IMR-90 (cell line): ENCODE results near the gene SETD6. TPM values are rescaled to one million over a fixed set of nuclear protein-coding genes. Genes with fewer than 3 reads are reported as not detected.

Experiments used
- ATAC-seq: fragments of 200-7000 bp; cut with Tn5 transposase; 2 replicates; pipeline ENCODE4 v1.9.1; 2020; ENCODE audit warnings: low read depth, mild to moderate bottlenecking, moderate library complexity
- BruUV-seq: library from RNA; stranded (reverse); fragments of 400-500 nt; replicated peaks from 2 replicates; lab custom pipeline; 2021; lab: Mats Ljungman, UMichigan
- CTCF ChIA-PET: fragments of 300-600 bp; formaldehyde crosslinking; extraction: SDS; loops from one replicate; lab custom pipeline; 2021; ENCODE audit warnings: antibody characterized with exemption; lab: Yijun Ruan, JAX
- POLR2A ChIA-PET: fragments of 300-600 bp; sonication (Branson Sonifier 250); formaldehyde crosslinking; loops from one replicate; lab custom pipeline; 2022; ENCODE audit warnings: antibody characterized with exemption; ENCODE audit not compliant: unreplicated experiment; lab: Charles Lee
- DNase-seq: peaks from one replicate; pipeline ENCODE4 v3.0.0; 2013
- H2AFZ ChIP-seq: replicated peaks from 2 replicates; pipeline ENCODE3; 2013; ENCODE audit warnings: low read length, mild to moderate bottlenecking; ENCODE audit not compliant: poor library complexity
- H2AK5ac ChIP-seq: 2 replicates; pipeline ENCODE4 v1.6.1; 2013; ENCODE audit warnings: low read depth, low read length, inconsistent platforms
- H2AK9ac ChIP-seq: replicated peaks from 2 replicates; pipeline ENCODE3; 2013; ENCODE audit warnings: mild to moderate bottlenecking, low read depth, low read length, moderate library complexity; ENCODE audit not compliant: poor library complexity
- H2BK120ac ChIP-seq: 2 replicates; pipeline ENCODE4 v1.6.1; 2013; ENCODE audit warnings: low read depth, low read length, inconsistent platforms
- H2BK15ac ChIP-seq: 3 replicates; pipeline ENCODE4 v1.6.1; 2013; ENCODE audit warnings: low read depth, low read length, inconsistent platforms
- H2BK20ac ChIP-seq: 2 replicates; pipeline ENCODE4 v1.6.1; 2013; ENCODE audit warnings: low read depth, mild to moderate bottlenecking, inconsistent platforms, low read length, moderate library complexity
- H2BK5ac ChIP-seq: 2 replicates; pipeline ENCODE4 v1.6.1; 2013; ENCODE audit warnings: mild to moderate bottlenecking, low read depth, low read length, inconsistent platforms; ENCODE audit not compliant: poor library complexity, severe bottlenecking
- H3K14ac ChIP-seq: replicated peaks from 2 replicates; pipeline ENCODE4 v1.6.1; 2013; ENCODE audit warnings: low read depth, low read length, inconsistent platforms
- H3K18ac ChIP-seq: 2 replicates; pipeline ENCODE4 v1.6.1; 2013; ENCODE audit warnings: low read depth, low read length, control low read depth
- H3K23ac ChIP-seq: 2 replicates; pipeline ENCODE4 v1.6.1; 2013; ENCODE audit warnings: low read depth, low read length, inconsistent platforms
- H3K27ac ChIP-seq: 2 replicates; pipeline ENCODE4 v1.5.1; 2013; ENCODE audit warnings: mild to moderate bottlenecking, control low read depth, low read length; ENCODE audit not compliant: insufficient read depth
- H3K27me3 ChIP-seq: 2 replicates; pipeline ENCODE4 v1.6.1; 2013; ENCODE audit warnings: low read length; ENCODE audit not compliant: control insufficient read depth, insufficient read depth
- H3K36me3 ChIP-seq: 2 replicates; pipeline ENCODE4 v1.6.1; 2013; ENCODE audit warnings: low read length, mixed read lengths; ENCODE audit not compliant: control insufficient read depth, insufficient read depth
- H3K4ac ChIP-seq: 2 replicates; pipeline ENCODE4 v1.6.1; 2013; ENCODE audit warnings: low read depth, low read length, inconsistent platforms
- H3K4me1 ChIP-seq: 2 replicates; pipeline ENCODE4 v1.6.1; 2013; ENCODE audit warnings: low read length, mixed read lengths; ENCODE audit not compliant: control insufficient read depth, insufficient read depth
- H3K4me2 ChIP-seq: 2 replicates; pipeline ENCODE4 v1.6.1; 2013; ENCODE audit warnings: low read depth, mild to moderate bottlenecking, control low read depth, low read length, moderate library complexity
- H3K4me3 ChIP-seq: 2 replicates; pipeline ENCODE4 v1.5.1; 2013; ENCODE audit warnings: low read depth, mild to moderate bottlenecking, control low read depth, low read length, moderate library complexity; ENCODE audit not compliant: insufficient read depth
- H3K56ac ChIP-seq: 2 replicates; pipeline ENCODE4 v1.6.1; 2013; ENCODE audit warnings: low read length, inconsistent platforms; ENCODE audit not compliant: insufficient read depth; ENCODE audit errors: extremely low read depth
- H3K79me1 ChIP-seq, 2 experiments: 2 replicates each; pipeline ENCODE4 v1.6.1; 2013; ENCODE audit warnings: low read length in 2 of 2, inconsistent platforms in 1 of 2, low read depth in 1 of 2
- H3K9ac ChIP-seq: 2 replicates; pipeline ENCODE4 v1.6.1; 2013; ENCODE audit warnings: low read depth, low read length, control low read depth
- H3K9me1 ChIP-seq: 2 replicates; pipeline ENCODE4 v1.6.1; 2013; ENCODE audit warnings: low read length, inconsistent platforms; ENCODE audit not compliant: insufficient read depth
- H3K9me3 ChIP-seq: 2 replicates; pipeline ENCODE4 v1.6.1; 2013; ENCODE audit warnings: low read length; ENCODE audit not compliant: control insufficient read depth, insufficient read depth
- H4K20me1 ChIP-seq: 2 replicates; pipeline ENCODE4 v1.6.1; 2013; ENCODE audit warnings: low read length, inconsistent platforms; ENCODE audit not compliant: insufficient read depth
- H4K5ac ChIP-seq: 2 replicates; pipeline ENCODE4 v1.6.1; 2013; ENCODE audit warnings: mild to moderate bottlenecking, low read depth, low read length, control low read depth
- H4K8ac ChIP-seq, 2 experiments: 2 replicates each; pipeline ENCODE4 v1.6.1; 2013; ENCODE audit warnings: low read depth in 2 of 2, low read length in 2 of 2, control low read depth in 1 of 2, inconsistent platforms in 1 of 2
- H4K91ac ChIP-seq: 2 replicates; pipeline ENCODE4 v1.6.1; 2013; ENCODE audit warnings: low read depth, low read length, inconsistent platforms; ENCODE audit not compliant: insufficient read depth
- BHLHE40 ChIP-seq: fragments of 150-350 bp; IDR thresholded peaks from 2 replicates; pipeline ENCODE4 v1.6.1; 2016; ENCODE audit warnings: mild to moderate bottlenecking, low read depth, low read length
- CEBPB ChIP-seq: IDR thresholded peaks from 2 replicates; pipeline ENCODE4 v1.6.1; 2012; ENCODE audit warnings: low read depth, low read length, improper control_type of control experiment
- CHD1 ChIP-seq: IDR thresholded peaks from 2 replicates; pipeline ENCODE4 v1.6.1; 2012; ENCODE audit warnings: low read depth, low read length, improper control_type of control experiment
- CTCF ChIP-seq: conservative IDR thresholded peaks from 2 replicates; pipeline ENCODE4 v1.5.1; 2012; ENCODE audit warnings: mild to moderate bottlenecking, low read depth, low read length, improper control_type of control experiment
- ELK1 ChIP-seq: fragments of 150-350 bp; IDR thresholded peaks from 2 replicates; pipeline ENCODE4 v1.6.1; 2016; ENCODE audit warnings: low read depth, mild to moderate bottlenecking, low read length, moderate library complexity, borderline replicate concordance
- FOS ChIP-seq: fragments of 150-350 bp; IDR thresholded peaks from 2 replicates; pipeline ENCODE4 v1.6.1; 2016; ENCODE audit warnings: low read depth, low read length
- MAFK ChIP-seq: IDR thresholded peaks from 2 replicates; pipeline ENCODE4 v1.6.1; 2012; ENCODE audit warnings: low read depth, low read length, improper control_type of control experiment
- MAZ ChIP-seq: IDR thresholded peaks from 2 replicates; pipeline ENCODE4 v1.6.1; 2012; ENCODE audit warnings: low read depth, mild to moderate bottlenecking, low read length, improper control_type of control experiment, moderate library complexity, borderline replicate concordance
- MXI1 ChIP-seq: IDR thresholded peaks from 2 replicates; pipeline ENCODE4 v1.6.1; 2012; ENCODE audit warnings: low read depth, mild to moderate bottlenecking, low read length, moderate library complexity, borderline replicate concordance
- NFE2L2 ChIP-seq: fragments of 150-350 bp; IDR thresholded peaks from 2 replicates; pipeline ENCODE4 v1.6.1; 2016; ENCODE audit warnings: low read depth, mild to moderate bottlenecking, low read length
- POLR2A ChIP-seq: IDR thresholded peaks from 2 replicates; pipeline ENCODE4 v1.6.1; 2012; ENCODE audit warnings: mild to moderate bottlenecking, low read depth, low read length
- RAD21 ChIP-seq: IDR thresholded peaks from 2 replicates; pipeline ENCODE4 v1.6.1; 2012; ENCODE audit warnings: low read length, improper control_type of control experiment
- RCOR1 ChIP-seq: IDR thresholded peaks from 2 replicates; pipeline ENCODE4 v1.6.1; 2012; ENCODE audit warnings: mild to moderate bottlenecking, low read length, improper control_type of control experiment; ENCODE audit not compliant: insufficient replicate concordance
- RFX5 ChIP-seq: IDR thresholded peaks from 2 replicates; pipeline ENCODE4 v1.8.0; 2012; ENCODE audit warnings: low read depth, mild to moderate bottlenecking, low read length, moderate library complexity
- SMC3 ChIP-seq: fragments of 150-350 bp; IDR thresholded peaks from 2 replicates; pipeline ENCODE4 v1.6.1; 2016; ENCODE audit warnings: low read depth, mild to moderate bottlenecking, antibody characterized with exemption, low read length, moderate library complexity
- USF2 ChIP-seq: fragments of 150-350 bp; IDR thresholded peaks from 2 replicates; pipeline ENCODE4 v1.6.1; 2017; ENCODE audit warnings: mild to moderate bottlenecking, antibody characterized with exemption, low read length, low read depth
- WGBS, 2 experiments: methylation state at CpG; one replicate each; pipeline versions ENCODE4 v1.1.5 to v1.1.7; 2013; ENCODE audit warnings: missing lambda C conversion rate in 2 of 2; ENCODE audit not compliant: insufficient read length in 1 of 2; ENCODE audit errors: extremely low coverage in 2 of 2; 5-methylcytosine and 5-hydroxymethylcytosine counted together
- dilution Hi-C: fragments of 300-500 bp; cut with HindIII; formaldehyde crosslinking; loops from one replicate; pipeline ENCODE4 v1.14.3; 2018; ENCODE audit warnings: low sequenced_read_pairs; ENCODE audit not compliant: unreplicated experiment
- in situ Hi-C: fragments of 300-500 bp; cut with MboI; formaldehyde crosslinking; loops from 3 replicates; pipeline ENCODE4 v1.14.3; 2019; ENCODE audit warnings: low sequenced_read_pairs, inconsistent platforms, mixed read lengths
- intact Hi-C: fragments of 100-400 bp; cut with micrococcal nuclease; formaldehyde crosslinking; loops from 2 replicates; pipeline ENCODE4 v1.10.0; 2022
- polyA plus RNA-seq, 3 experiments: library from polyadenylated mRNA; depleted of rRNA; stranded (reverse); fragments of >200 nt; gene quantifications; 2 replicates each; pipeline ENCODE4 v1.2.3, GENCODE V29; 2012; ENCODE audit warnings: low replicate concordance in 1 of 3
- total RNA-seq: library from RNA; depleted of rRNA; stranded (reverse); fragments of >200 nt; gene quantifications from 2 replicates; pipeline ENCODE4 v1.2.3, GENCODE V29; 2012

Gene SETD6
- total and polyA plus RNA-seq, 2 of the 4 experiments (the other 2 are of a cell fraction) = 3.2 to 6.4 TPM

GRCh38 chr16:58476791-58477190, 38.5 kb upstream of the SETD6 start:
- no peak overlapping the region for H3K4ac ChIP-seq
- TF ChIP-seq BHLHE40 = no peak
- TF ChIP-seq NFE2L2 = no peak
- TF ChIP-seq CEBPB = no peak
- no peak for TF ChIP-seq RAD21
- TF ChIP-seq FOS = no peak
- TF ChIP-seq MAZ = no peak
- TF ChIP-seq ELK1 = no peak
- no peak for TF ChIP-seq SMC3
- no peak for TF ChIP-seq RCOR1
- no peak for TF ChIP-seq MXI1
- TF ChIP-seq CTCF = no peak
- no peak for TF ChIP-seq CHD1
- TF ChIP-seq POLR2A = no peak
- TF ChIP-seq USF2 = no peak
- no peak for TF ChIP-seq RFX5
- TF ChIP-seq MAFK = no peak
- intact Hi-C loops = no loop called here
- in situ Hi-C loops = no loop called here
- ATAC-seq (no peak), DNase-seq (no peak)
- no peak overlapping the region for H3K14ac ChIP-seq
- H3K9ac ChIP-seq = no peak overlapping the region
- no TSS peak for BruUV-seq
- no peak overlapping the region for H4K91ac ChIP-seq
- POLR2A ChIA-PET = no interaction called here
- no peaks in the 10 kb centered on the region for H4K20me1 ChIP-seq
- CTCF ChIA-PET = no interaction called here
- H2BK120ac ChIP-seq = no peak overlapping the region
- H3K36me3 ChIP-seq = no peaks in the 10 kb centered on the region
- no peak overlapping the region for H3K56ac ChIP-seq
- H3K4me1 ChIP-seq = no peaks in the 10 kb centered on the region
- no peak overlapping the region for H3K18ac ChIP-seq
- no peak overlapping the region for H2AFZ ChIP-seq
- H3K23ac ChIP-seq = no peak overlapping the region
- H2BK15ac ChIP-seq = no peak overlapping the region
- peaks cover 31% of the 10 kb centered on the region for H3K27me3 ChIP-seq
- no peak overlapping the region for H2BK5ac ChIP-seq
- no peak overlapping the region for H4K8ac ChIP-seq
- H2AK9ac ChIP-seq = no peak overlapping the region
- H3K9me1 ChIP-seq = no peaks in the 10 kb centered on the region
- WGBS, 2 experiments = no CpG with 5 or more reads among the region's 1 CpG
- H3K79me1 ChIP-seq = no peaks in the 10 kb centered on the region
- no peak overlapping the region for H4K5ac ChIP-seq
- H3K4me2 ChIP-seq = no peak overlapping the region
- H2BK20ac ChIP-seq = no peak overlapping the region
- no peaks in the 10 kb centered on the region for H3K9me3 ChIP-seq
- H3K27ac ChIP-seq = no peak overlapping the region
- dilution Hi-C loops = no loop called here
- no peak overlapping the region for H3K4me3 ChIP-seq
- no peak overlapping the region for H2AK5ac ChIP-seq
